Measurements from ENCODE around the gene BBS1. TPM values are rescaled to one million over a fixed set of nuclear protein-coding genes. Genes with fewer than 3 reads are reported as not detected.
A peak's percentile ranks its signal among the peaks of the same experiment; 100 is the strongest.
"Not testable (repeated sequence)": the region's sequence is repeated elsewhere in the genome, so short reads cannot be mapped to it uniquely, and the experiment has no call there.

Gene BBS1
- total RNA-seq, 1 donor from 2014 or later: 18.8 TPM

- Histone ChIP-seq H2AFZ (ENCODE audit: low read depth, low read length) (no peak overlapping the region), H3K4me3 (ENCODE audit: insufficient read depth, low read depth, low read length) (no peak overlapping the region), H3K27me3 (ENCODE audit: insufficient read depth, low read length) (peaks cover 2% of the 10 kb centered on the region), H3K27ac (ENCODE audit: low read depth, low read length) (no peak overlapping the region), H3K79me2 (ENCODE audit: insufficient read depth, low read length) (no peaks in the 10 kb centered on the region), H3K9ac (ENCODE audit: low read length) (peak overlapping the region; percentile 2), H3K36me3 (ENCODE audit: insufficient read depth, low read length) (no peaks in the 10 kb centered on the region), H4K20me1 (ENCODE audit: insufficient read depth, low read length) (peaks cover 7% of the 10 kb centered on the region), H3K4me1 (ENCODE audit: insufficient read depth, low read length) (peaks cover 28% of the 10 kb centered on the region), H3K9me3 (ENCODE audit: insufficient read depth, low read depth, low read length) (no peaks in the 10 kb centered on the region), H3K4me2 (ENCODE audit: low read length) (peak overlapping the region; percentile 28)
- Mint-ChIP-seq H3K27ac (ENCODE audit: unreplicated experiment) (no peak overlapping the region), H3K36me3 (ENCODE audit: low read depth, unreplicated experiment) (peaks cover 11% of the 10 kb centered on the region), H3K4me3 (ENCODE audit: unreplicated experiment) (no peak overlapping the region), H3K9me3 (ENCODE audit: unreplicated experiment) (no peaks in the 10 kb centered on the region), H3K4me1 (ENCODE audit: low read depth, unreplicated experiment) (peaks cover 6% of the 10 kb centered on the region), H3K27me3 (ENCODE audit: low read depth, unreplicated experiment) (peaks cover 7% of the 10 kb centered on the region)
- DNase-seq (ENCODE audit: low read depth) (peak; percentile 48), FAIRE-seq (no peak)
- no peak for TF ChIP-seq EZH2 (IDR thresholded peaks at IDR 0.05; ENCODE audit: insufficient read depth, low read length)
- no peak for TF ChIP-seq CTCF (IDR thresholded peaks at IDR 0.05; ENCODE audit: insufficient read depth, low read depth, low read length)
These were observed 31.9 kb downstream of the BBS1 start for GRCh38 chr11:66542362-66542761.

DNA sequence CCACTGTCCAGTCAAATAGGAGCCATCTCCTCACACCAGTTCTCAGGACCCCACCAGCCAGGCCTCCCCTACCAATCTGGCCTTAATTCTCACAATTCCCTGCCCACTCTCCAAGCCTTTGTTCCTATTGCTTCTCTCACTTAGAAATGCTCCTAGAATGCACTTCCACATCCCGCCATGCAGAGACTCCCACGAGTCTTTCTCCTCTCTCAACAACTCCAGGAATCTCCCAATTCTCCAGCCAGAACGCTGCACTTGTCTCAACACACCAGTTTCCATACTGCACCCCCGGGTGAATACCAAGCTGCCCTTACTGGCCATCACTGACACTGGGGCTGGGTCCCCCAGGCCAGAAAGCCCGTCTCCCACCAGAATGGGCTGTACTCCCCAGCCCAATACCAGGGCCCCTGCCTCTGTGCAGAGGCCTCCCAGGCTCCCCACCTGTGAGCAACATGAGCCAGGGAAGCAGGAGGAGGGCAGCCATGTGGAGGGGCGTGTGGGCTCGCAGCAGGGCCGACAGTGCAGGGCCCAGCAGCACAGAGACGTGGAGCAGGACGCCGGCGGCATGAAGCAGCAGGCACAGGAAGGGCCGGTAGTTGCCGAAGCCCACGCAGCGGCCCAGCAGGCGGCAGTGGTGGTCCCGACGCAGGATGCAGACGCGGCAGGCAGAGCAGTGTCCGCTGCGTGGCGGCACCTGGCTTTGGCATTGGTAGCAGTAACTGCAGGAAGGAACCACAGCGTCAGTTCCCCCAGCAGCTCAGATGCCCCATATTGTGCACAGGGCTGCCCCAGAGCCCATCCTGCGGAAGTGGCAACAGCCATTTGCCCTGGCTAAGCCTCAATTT is 33.0 kb downstream of the BBS1 start:
- peak overlapping the region; percentile 48 for H3K9ac ChIP-seq (ENCODE audit: low read length)
- peak overlapping the region; percentile 73 for H2AFZ ChIP-seq (ENCODE audit: low read depth, low read length)
- FAIRE-seq: no peak

DNA sequence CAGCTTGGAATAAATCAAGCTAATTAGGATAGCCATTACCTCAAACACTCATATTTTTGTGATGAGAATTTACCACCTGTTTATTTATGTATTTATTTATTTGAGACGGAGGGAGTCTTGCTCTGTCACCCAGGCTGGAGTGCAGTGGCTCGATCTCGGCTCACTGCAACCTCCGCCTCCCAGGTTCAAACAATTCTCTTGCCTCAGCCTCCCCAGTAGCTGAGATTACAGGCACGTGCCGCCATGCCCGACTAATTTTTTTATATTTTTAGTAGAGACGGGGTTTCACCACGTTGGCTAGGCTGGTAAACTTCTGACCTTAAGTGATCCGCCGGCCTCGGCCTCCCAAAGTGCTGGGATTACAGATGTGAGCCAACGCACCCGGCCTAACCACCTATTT is 34.5 kb downstream of the BBS1 start:
- not testable (repeated sequence) for H3K9me3 Mint-ChIP-seq (ENCODE audit: unreplicated experiment); H3K27me3 ChIP-seq (ENCODE audit: insufficient read depth, low read length); H4K20me1 ChIP-seq (ENCODE audit: insufficient read depth, low read length); H3K9me3 ChIP-seq (ENCODE audit: insufficient read depth, low read depth, low read length); DNase-seq (ENCODE audit: low read depth); H2AFZ ChIP-seq (ENCODE audit: low read depth, low read length); H3K79me2 ChIP-seq (ENCODE audit: insufficient read depth, low read length); H3K36me3 ChIP-seq (ENCODE audit: insufficient read depth, low read length); H3K27ac ChIP-seq (ENCODE audit: low read depth, low read length); H3K4me1 Mint-ChIP-seq (ENCODE audit: low read depth, unreplicated experiment); FAIRE-seq
- H3K4me3 ChIP-seq (ENCODE audit: insufficient read depth, low read depth, low read length): peak overlapping the region; percentile 66
- peaks cover 28% of the 10 kb centered on the region for H3K4me1 ChIP-seq (ENCODE audit: insufficient read depth, low read length)
- peak overlapping the region; percentile 88 for H3K4me2 ChIP-seq (ENCODE audit: low read length)
- peak overlapping the region; percentile 84 for H3K9ac ChIP-seq (ENCODE audit: low read length)
- Mint-ChIP-seq H3K27me3 (ENCODE audit: low read depth, unreplicated experiment) (peaks cover 23% of the 10 kb centered on the region), H3K36me3 (ENCODE audit: low read depth, unreplicated experiment) (peaks cover 10% of the 10 kb centered on the region), H3K27ac (ENCODE audit: unreplicated experiment) (peak overlapping the region; percentile 86), H3K4me3 (ENCODE audit: unreplicated experiment) (peak overlapping the region; percentile 86)

More for the DNA sequence above, 33.0 kb downstream of the BBS1 start:
- H3K4me2 ChIP-seq (ENCODE audit: low read length): peak overlapping the region; percentile 78
- Mint-ChIP-seq H3K9me3 (ENCODE audit: unreplicated experiment) (no peaks in the 10 kb centered on the region), H3K4me1 (ENCODE audit: low read depth, unreplicated experiment) (peaks cover 6% of the 10 kb centered on the region), H3K27me3 (ENCODE audit: low read depth, unreplicated experiment) (peaks cover 14% of the 10 kb centered on the region), H3K27ac (ENCODE audit: unreplicated experiment) (peak overlapping the region; percentile 28), H3K4me3 (ENCODE audit: unreplicated experiment) (peak overlapping the region; percentile 72), H3K36me3 (ENCODE audit: low read depth, unreplicated experiment) (peaks cover 10% of the 10 kb centered on the region)
- no peaks in the 10 kb centered on the region for H3K9me3 ChIP-seq (ENCODE audit: insufficient read depth, low read depth, low read length)
- H3K4me3 ChIP-seq (ENCODE audit: insufficient read depth, low read depth, low read length): no peak overlapping the region
- no peak overlapping the region for H3K27ac ChIP-seq (ENCODE audit: low read depth, low read length)
- TF ChIP-seq EZH2 (IDR thresholded peaks at IDR 0.05; ENCODE audit: insufficient read depth, low read length): no peak
- peak; percentile 8 for TF ChIP-seq CTCF (IDR thresholded peaks at IDR 0.05; ENCODE audit: insufficient read depth, low read depth, low read length)
- peaks cover 2% of the 10 kb centered on the region for H3K27me3 ChIP-seq (ENCODE audit: insufficient read depth, low read length)
- peaks cover 7% of the 10 kb centered on the region for H4K20me1 ChIP-seq (ENCODE audit: insufficient read depth, low read length)
- peaks cover 28% of the 10 kb centered on the region for H3K4me1 ChIP-seq (ENCODE audit: insufficient read depth, low read length)
- H3K79me2 ChIP-seq (ENCODE audit: insufficient read depth, low read length): no peaks in the 10 kb centered on the region
- H3K36me3 ChIP-seq (ENCODE audit: insufficient read depth, low read length): no peaks in the 10 kb centered on the region
- DNase-seq (ENCODE audit: low read depth): peak; percentile 49

All from astrocyte (in vitro differentiated cells and primary cell).